Left ventricle myocardium superior (tissue), 1 donor: ENCODE data around the gene PDE11A. TPM values are rescaled to one million over a fixed set of nuclear protein-coding genes. Genes with fewer than 3 reads are reported as not detected.

Experiments
- ATAC-seq: fragments of 200-7000 bp; cut with Tn5 transposase; one replicate; pipeline ENCODE4 v1.9.1; 2020; ENCODE audit warnings: mild to moderate bottlenecking, moderate library complexity
- DNase-seq: peaks from one replicate; pipeline ENCODE4 v3.0.0-alpha.2; 2020
- intact Hi-C: fragments of 100-400 bp; cut with micrococcal nuclease; formaldehyde crosslinking; loops from one replicate; pipeline ENCODE4 v1.11.0; 2022
- total RNA-seq: library from RNA; stranded (reverse); fragmentation: NEBNext Ultra II Directional; extraction: Animal tissue kit (Norgen Biotek cat#: 25700); gene quantifications from one replicate; pipeline ENCODE4 v1.2.1, GENCODE V29; 2021
- donor health status: DM: no; HTN: yes; CAD: no; lungs with severe emphysema.

PDE11A gene
- total RNA-seq, 1 donor from 2014 or later: 4.4 TPM

DNA sequence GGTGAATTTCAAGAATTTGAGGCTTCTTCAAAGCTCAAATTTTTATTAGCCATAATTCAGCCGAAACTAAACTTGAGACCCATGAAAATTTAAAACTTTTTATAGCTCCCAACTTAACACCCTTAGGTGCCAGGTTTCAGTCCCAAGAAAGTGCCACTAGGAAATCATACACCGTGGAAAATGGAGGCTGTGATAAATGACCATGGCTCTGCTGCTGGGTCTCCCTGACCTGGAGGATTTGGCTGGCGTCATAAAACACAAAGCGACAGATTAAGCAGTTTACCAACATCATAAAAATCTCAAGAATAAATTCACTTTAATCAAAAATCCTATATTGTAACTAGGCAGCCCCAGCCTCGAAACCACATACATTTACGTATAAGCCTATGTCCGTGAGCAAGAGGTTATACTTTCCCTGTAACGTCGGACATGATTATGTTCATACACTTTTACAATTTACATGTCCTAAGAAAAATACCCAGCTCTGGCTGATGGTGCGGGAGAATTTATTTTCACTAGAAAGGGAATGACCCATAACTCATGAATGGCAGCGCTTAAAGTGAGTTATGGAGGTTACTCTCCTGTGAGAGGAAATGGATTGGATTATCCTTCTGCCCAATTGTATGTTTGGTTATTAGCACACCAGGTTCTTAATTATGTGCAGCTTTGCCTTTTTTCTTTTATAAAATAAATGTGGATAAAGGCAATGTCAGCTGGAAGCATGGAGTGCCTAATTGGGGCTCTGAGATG is 350.6 kb downstream of the PDE11A start:
- DNase-seq (no peak), ATAC-seq (no peak)
- intact Hi-C loops: loop anchor here (5.0 to 10.0 kb wide), 3 partner anchors 235 to 557 kb away; no protein-coding TSS in a partner anchor

DNA sequence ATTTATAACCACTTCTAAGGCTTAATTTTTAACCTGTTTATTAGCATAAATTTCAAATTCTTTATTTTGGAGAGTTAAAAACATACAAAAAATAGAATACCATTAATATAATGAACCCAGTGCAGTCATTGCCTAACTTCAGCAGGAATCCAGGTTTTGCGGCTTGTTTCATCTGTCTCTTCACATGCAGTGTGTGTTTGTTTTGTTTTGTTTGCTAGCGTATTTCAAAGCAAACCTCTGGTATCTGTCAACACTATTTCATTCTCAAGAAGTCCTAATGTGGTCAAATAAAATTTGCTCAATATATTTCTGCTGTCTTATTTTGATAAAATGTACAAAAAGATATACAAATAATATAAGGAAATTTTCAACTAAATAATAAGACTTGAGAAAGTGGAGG is 351.5 kb downstream of the PDE11A start:
- intact Hi-C loops: loop anchor here (5.0 to 10.0 kb wide), 3 partner anchors 234 to 556 kb away; no protein-coding TSS in a partner anchor
- no peak for DNase-seq

DNA sequence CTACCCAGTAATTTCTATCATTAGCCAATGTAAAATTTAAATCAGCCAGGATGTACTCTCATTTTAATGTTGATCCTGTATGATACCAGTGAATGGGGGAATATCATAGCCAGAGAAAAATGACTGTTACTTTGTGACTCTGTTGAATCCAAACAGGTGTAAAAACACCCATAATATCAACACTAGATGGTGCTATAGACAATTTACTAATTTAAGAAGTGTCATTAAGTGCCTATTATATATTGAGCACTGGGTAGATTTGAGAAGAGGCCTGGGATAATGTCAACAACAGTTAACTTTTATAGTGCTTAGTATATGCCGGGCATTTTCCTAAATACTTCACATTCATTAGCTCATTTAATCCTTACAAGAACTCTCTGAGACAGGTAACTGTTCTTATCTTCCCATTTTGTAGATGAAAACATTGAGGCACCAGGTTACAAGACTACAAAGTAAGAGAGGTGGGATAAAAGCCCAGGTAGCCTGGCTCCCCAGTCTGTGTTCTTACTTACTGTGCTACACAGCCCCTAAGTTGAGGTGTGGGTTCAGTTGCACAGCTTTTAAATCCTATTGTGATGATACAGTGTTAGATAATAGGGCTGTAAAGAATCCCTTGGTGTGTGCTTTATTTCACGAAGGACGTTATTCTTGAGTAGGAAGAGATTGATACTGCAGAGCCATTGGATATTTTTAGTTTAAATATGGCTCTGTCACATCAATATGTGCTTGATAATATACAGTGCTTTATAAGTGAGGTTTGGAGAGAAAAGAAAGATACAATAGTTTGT is 354.6 kb downstream of the PDE11A start:
- intact Hi-C loops: no loop called here
- DNase-seq (no peak), ATAC-seq (no peak)

More for the DNA sequence above, 351.5 kb downstream of the PDE11A start:
- ATAC-seq: no peak

DNA sequence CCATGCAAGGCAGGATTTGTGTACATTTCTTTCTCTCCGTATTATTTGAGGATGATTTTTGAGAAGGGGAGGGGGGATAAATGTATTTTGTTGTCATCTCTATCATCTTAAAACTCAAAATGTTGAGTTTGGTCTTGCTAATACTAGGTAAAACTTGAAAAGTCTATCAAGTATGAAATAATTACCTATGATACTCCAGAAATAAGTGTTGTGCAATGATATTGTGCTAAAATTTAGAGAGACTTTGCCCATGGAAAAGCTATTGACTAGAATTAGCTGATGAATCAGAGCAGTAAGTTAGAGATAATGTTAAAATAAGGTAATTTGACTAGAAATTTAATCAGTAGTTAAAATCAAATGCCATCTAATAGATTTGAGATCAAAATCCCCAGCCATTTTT is 356.1 kb downstream of the PDE11A start:
- intact Hi-C loops: no loop called here
- DNase-seq (no peak), ATAC-seq (no peak)

DNA sequence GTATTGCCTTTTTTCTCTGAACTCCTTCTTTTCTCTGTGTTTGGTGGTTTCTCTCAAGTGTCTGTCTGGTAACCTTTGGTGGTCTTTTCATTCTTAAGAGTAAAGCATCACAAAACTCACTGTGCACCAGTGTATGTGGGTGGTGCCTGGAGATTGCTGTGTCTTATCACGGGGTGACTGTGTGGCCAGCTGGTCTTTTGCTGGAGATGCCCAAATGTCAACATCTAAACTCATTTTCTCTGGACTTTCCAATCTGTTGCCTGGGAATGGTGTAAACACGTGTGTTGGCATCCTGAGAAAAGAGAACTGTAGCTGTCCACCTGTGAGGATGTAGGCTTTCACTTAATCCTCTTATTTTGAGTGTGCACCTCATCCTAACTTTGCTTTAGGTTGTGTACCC is 356.8 kb downstream of the PDE11A start:
- DNase-seq (no peak), ATAC-seq (no peak)
- intact Hi-C loops: no loop called here

DNA sequence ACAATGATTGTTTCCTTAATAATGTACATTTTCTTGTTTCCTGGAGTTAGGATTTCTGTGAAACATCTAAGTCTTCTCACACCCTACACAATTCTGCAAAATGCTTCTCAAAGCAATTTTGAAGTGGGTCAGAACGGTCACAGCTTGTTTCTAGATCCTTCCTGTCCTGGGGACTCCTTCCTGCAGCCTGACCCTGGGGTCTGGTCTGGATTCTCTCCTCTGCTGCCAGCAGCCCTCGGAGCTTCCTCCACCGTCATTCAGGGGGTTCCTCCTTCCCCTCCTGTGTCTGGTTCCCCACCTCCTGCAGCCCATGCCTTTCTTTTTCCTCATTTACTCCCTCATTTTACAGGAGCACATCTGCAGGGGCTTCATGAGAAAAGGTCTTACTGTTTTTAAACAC is 357.9 kb downstream of the PDE11A start:
- intact Hi-C loops: no loop called here
- no peak for DNase-seq

DNA sequence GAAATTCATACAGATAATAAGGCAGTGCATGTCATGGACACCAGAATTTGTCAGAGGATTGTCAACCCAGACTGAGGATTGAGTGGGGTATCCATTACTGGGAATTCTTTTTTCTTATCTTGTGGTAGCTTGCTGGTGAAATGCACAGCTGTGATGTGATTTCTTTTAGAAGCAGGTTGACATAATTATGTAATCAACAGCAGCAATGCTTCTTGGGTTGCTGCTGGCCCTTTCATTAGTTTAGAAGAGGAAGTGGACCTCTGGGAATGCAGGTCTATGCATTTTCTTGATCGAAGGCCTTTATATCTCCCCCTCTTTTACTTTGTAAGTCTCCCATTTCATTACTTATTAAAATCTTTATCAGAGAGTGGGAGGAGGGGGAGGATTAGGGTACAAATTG is 360.1 kb downstream of the PDE11A start:
- intact Hi-C loops: no loop called here
- no peak for DNase-seq
- no peak for ATAC-seq

More for the DNA sequence above, 357.9 kb downstream of the PDE11A start:
- no peak for ATAC-seq

DNA sequence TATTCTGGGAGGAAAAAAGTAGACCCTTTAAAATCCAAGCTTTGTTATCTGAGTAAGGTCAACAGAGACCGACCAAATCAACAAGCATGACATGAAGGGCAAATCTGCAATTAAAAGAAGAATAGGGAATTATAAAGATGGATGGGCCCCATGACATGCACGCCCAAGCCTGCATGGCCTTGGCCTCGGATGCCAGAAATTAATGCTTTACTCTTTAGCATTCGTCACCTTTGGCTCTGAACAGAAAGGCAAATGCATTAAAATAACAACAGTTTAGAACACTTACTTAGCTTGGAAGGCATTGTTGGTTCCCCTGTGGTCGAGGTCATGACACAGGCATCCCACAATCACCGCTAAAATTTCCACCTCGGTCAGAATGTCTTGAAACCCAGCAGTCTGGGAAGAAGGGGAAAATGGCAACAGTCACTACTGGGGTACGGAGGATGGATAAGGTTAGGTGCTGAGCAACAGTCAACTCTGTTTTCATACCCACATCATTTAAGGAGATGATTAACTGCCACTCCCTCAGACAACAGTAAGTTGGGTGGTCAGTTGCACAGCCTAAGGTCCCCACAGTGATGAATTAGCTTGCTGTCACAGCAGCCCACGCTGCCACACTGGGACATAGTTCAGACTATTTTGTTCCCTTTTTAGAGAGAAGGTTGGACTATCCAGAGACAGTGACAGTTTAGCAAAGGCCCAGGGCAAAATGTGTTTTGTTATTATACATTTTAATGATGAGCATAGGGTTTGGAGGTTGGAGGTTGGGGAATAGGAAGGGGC is 360.9 kb downstream of the PDE11A start:
- DNase-seq (no peak), ATAC-seq (no peak)
- intact Hi-C loops: no loop called here

DNA sequence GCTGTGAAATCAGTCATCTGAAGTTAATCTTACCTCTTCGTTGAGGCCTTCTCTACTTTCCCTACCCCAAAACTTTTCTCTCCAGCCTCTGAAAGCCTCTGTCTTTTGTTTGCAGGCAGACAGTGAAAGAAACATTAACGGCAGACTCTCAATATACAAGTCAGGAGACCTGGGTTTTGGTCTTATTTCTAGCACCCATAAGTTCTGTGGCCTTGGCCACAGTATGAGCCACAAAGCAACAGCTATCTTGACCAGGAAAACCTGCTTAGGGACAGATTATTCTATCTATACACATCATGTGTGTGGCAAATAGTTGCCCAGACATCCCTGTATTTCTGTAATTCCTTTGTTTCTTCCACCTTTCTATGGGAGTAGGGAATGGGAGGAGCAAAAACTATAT is 361.7 kb downstream of the PDE11A start:
- intact Hi-C loops: no loop called here
- ATAC-seq (no peak), DNase-seq (no peak)

DNA sequence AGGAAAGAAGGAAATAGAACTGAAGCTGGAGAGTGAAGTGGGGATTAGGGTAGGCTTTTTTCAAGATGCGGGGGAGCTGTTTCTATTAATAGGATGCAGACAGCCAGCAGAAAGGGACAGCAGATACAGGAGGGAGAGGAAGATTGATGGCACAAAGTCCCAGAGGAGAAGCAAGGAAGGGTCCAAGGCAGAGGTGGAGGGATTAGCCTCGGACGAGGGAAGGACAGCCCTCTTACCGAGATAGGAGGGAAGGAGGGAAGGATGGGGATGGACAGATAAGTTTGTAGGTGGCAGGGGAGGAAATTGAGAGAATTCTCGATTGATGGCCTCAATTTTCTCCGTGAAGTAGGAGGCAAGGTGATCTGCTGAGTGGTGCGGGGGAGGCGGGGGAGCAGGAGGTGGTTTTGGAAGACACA is 362.6 kb downstream of the PDE11A start:
- no peak for ATAC-seq
- intact Hi-C loops: no loop called here

DNA sequence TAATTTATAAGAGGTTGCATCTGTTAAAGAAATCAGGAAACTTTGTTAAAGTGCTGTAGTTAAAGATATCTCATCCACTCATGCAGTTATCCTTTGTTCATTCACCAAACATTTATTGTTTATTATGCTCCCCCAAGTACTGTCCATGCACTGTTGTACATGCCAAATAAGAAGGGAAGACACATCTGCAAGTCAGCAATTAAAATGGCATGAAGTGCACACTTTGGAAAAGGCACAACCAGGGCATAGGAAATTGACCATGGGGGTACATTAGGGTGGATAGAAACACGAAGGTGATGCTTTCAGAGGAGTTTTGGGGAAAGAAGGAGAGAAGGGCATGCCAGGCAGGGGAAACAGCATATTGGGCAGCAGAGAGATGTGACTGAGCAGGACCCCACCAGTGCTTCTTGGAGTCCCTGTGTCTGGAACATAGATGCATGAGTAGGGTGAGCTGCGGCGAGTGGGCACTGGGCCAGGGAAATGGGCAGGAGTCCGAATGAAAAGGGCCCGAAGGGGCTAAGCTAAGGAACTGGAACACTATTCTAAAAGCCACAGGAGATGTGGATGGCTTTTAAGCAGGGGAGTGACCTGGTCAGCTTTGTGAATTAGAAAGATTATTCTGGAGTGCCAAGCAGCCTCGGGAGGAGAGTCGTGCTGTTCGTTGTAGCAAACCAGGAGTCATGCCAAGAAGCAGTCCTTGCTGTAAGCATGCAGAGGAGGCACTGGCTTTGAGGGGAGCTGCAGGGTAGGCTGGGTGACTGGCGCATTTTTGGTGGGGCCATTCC is 363.7 kb downstream of the PDE11A start:
- ATAC-seq: peak; percentile 25
- DNase-seq: peak; percentile 29
- intact Hi-C loops: no loop called here

More for the DNA sequence above, 362.6 kb downstream of the PDE11A start:
- DNase-seq: no peak

DNA sequence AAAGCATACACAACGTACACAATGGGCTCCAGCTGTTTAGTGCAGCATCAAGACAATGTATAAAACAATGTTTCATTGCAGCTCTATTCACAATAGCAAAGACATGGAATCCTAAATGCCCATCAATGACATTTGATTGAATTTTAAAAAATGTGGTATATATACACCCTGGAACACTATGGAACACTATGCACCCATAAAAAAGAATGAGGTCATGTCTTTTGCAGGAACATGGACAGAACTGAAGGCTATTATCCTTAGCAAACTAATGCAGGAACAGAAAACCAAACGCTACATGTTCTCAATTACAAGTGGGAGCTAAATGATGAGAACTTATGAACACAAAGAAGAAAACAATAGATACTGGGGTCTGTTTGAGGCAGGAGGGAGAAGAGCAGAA is 364.5 kb downstream of the PDE11A start:
- ATAC-seq: no peak
- no peak for DNase-seq
- intact Hi-C loops: no loop called here

DNA sequence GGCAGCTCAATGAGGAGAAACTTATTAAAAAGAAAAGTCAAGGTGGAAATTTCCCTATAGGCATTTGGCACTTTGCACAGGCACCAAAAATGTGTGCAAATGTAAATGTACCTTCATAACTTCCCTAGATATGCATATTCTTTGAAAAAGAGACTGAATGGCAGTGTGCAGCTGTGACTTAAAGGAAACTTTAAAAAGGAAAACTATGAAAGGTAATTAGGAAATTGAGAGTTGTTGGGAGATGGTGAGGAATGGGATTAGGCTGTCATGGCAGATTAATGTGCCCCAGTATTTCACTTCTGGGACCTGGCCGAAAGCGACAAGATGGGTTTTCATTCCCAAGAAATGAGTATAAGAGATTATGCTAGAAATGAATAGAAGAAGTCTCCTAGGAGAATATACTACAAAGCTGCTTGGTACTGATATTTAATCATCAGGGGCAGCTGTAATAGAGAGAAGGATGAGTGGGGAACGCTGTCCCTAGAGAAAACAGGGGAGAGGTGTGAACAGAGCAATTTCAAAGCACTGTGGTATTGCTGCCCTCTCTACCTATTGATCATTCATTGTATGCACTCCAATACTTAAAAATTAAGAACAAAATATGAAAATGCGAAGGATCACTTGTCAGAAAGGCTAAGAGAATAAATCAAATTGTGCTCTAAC is 366.9 kb downstream of the PDE11A start:
- DNase-seq (no peak), ATAC-seq (no peak)
- intact Hi-C loops: no loop called here

DNA sequence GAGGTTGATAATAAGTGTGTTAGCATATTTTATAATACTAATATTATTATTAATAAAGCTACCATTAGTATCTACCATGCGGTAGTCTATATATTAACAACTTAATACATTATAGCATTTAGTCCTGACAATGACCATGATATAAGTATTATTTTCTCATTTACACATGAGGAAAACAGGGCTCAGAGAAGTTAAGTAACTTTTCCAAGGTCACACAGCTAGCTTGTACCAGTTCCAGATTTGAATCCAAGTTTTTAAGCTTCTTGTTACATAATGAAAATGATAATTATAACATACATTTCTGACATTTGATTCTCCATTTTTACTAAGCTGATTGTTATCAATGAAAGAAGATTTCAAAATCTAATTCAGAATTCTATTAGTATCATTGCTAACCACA is 369.4 kb downstream of the PDE11A start:
- DNase-seq: no peak
- intact Hi-C loops: no loop called here
- ATAC-seq: no peak

DNA sequence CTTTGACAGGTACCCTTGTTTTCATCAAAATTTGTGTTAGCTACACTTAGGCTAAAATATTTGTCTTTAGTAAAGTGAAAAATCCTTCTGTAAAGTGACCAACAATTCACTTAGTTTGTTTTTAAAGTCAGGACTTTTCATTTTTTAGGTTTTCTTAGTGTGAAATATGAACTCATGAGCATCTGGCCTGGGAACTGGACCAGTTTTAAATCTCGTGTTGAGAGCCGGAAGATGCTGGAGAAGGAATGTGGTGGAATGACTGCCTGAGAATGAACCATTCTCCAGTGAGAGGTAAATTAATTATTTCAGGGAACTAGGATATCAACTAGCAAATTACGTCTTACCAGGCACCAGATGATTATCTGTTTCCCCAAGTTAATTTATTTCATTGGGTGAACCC is 374.3 kb downstream of the PDE11A start:
- ATAC-seq: no peak
- intact Hi-C loops: no loop called here

DNA sequence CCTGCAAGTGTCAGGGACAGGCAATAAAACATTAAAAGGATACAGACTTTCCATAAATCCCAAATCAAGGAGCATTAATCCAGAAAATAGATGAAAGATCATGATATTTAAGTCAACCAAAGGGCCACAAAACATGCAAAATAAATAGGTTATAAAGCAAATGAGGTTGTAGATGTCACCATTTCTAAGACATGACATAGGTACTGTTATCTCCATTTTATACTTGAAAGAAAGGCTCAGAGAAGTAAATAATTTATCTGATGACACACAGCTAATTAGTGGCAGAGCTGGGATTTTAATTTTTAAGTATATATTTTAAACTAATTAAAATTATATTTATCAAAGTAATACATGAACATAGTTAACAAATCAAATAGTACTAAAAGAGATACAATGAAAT is 378.2 kb downstream of the PDE11A start:
- DNase-seq: no peak
- no peak for ATAC-seq
- intact Hi-C loops: no loop called here

More for the DNA sequence above, 374.3 kb downstream of the PDE11A start:
- no peak for DNase-seq

DNA sequence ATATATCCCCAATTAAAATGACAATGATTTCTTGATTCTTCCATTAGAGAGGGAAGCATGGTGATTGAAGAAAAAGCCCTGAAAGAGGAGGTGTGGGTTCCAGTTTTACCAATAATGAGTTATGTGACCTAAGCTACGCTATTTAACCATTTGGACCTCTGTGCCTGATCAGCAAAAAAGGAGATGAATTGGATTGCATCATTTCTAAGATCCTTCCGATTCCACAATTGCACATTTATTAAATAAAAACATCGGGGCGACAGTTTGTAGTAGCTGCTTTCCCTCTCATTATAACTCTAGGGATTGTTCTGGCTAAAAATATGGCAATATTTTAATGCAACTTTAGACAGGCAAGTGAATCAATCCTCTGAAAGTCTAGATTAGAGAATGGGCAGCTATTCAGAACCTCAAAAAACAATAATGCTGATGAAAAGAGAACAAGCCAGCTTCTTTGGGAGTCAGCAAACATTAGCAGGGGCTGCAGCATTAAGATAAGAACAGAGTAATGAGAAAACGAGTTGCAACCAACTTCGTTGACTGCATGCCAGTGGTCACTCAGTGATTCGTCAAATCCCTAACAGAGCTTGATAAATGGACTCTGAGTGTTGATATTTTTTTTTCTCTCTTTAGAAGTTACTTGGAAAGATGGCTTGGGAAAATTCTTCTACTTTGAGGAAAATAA is 378.8 kb downstream of the PDE11A start:
- intact Hi-C loops: no loop called here
- ATAC-seq: no peak
- no peak for DNase-seq

DNA sequence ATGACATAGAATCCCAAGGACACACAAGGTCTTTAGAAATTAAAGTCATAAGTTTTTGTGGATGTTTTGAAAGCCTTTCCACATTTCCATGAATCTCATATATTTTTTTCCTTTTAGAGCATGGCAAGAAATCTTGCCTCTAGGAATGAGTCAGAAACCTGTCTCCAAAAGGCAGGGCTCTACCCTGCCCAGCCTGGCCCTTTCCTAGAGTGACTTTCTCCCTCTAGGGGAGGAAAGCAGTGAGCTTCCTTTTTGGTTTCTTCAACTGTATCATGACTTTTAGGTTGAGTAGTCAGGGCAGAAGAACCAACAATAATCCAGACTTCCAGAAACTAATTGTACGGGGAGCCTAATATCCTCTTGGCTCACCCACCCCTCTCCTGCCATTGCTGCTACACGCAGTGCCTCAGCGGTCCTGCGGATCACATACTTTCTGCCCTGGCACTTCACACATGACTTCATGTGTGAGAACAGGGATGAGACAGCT is 379.8 kb downstream of the PDE11A start:
- DNase-seq (no peak), ATAC-seq (no peak)
- intact Hi-C loops: no loop called here
